Panc1 (cell line): ENCODE measurements around the gene ATP2B2. TPM values are rescaled to one million over a fixed set of nuclear protein-coding genes. Genes with fewer than 3 reads are reported as not detected.

Experiments used
- ATAC-seq: fragments of 200-7000 bp; cut with Tn5 transposase; 2 replicates; pipeline ENCODE4 v1.9.1; 2020; ENCODE audit warnings: mild to moderate bottlenecking, moderate library complexity
- BruUV-seq: library from RNA; stranded (reverse); fragments of 400-500 nt; replicated peaks from 2 replicates; lab custom pipeline; 2021; lab: Mats Ljungman, UMichigan
- CTCF ChIA-PET: fragments of 300-600 bp; sonication (Branson Sonifier 250); formaldehyde crosslinking; loops from one replicate; lab custom pipeline; 2022; ENCODE audit warnings: antibody characterized with exemption; lab: Charles Lee
- POLR2A ChIA-PET: fragments of 300-600 bp; sonication (Branson Sonifier 250); formaldehyde crosslinking; loops from one replicate; lab custom pipeline; 2022; ENCODE audit warnings: antibody characterized with exemption; lab: Charles Lee
- DNase-seq: peaks from one replicate; pipeline ENCODE4 v3.0.0-alpha.2; 2010; ENCODE audit warnings: low read depth, low spot score
- H3K27ac ChIP-seq: 2 replicates; pipeline ENCODE4 v1.5.1; 2011; ENCODE audit warnings: mild to moderate bottlenecking, low read length, inconsistent platforms
- H3K27me3 ChIP-seq: fragments of 200-500 bp; sonication (Bioruptor generic); 2 replicates; pipeline ENCODE4 v1.6.0; 2014; ENCODE audit warnings: low read length, inconsistent platforms; ENCODE audit not compliant: control insufficient read depth, insufficient read depth
- H3K36me3 ChIP-seq: fragments of 200-500 bp; sonication (Bioruptor generic); 2 replicates; pipeline ENCODE4 v1.5.1; 2014; ENCODE audit warnings: inconsistent platforms, mild to moderate bottlenecking, low read length, moderate library complexity; ENCODE audit not compliant: control insufficient read depth, insufficient read depth
- H3K4me1 ChIP-seq: 2 replicates; pipeline ENCODE4 v1.5.1; 2011; ENCODE audit warnings: inconsistent platforms, mild to moderate bottlenecking, low read length, moderate library complexity; ENCODE audit not compliant: control insufficient read depth, insufficient read depth
- H3K4me3 ChIP-seq, 2 experiments: 2 replicates each; pipeline ENCODE4 v1.5.1; 2011 to 2012; ENCODE audit warnings: low read depth in 2 of 2, low read length in 2 of 2, mild to moderate bottlenecking in 2 of 2, inconsistent platforms in 1 of 2, moderate library complexity in 1 of 2
- H3K9me3 ChIP-seq: fragments of 200-500 bp; sonication (Bioruptor generic); 2 replicates; pipeline ENCODE4 v1.5.1; 2014; ENCODE audit warnings: low read depth, mild to moderate bottlenecking, inconsistent platforms, low read length, moderate library complexity; ENCODE audit not compliant: control insufficient read depth, insufficient read depth
- CTCF ChIP-seq: fragments of 450-650 bp; IDR thresholded peaks from 2 replicates; pipeline ENCODE4 v1.5.1; 2017; ENCODE audit warnings: mild to moderate bottlenecking
- POLR2AphosphoS5 ChIP-seq: IDR thresholded peaks from 2 replicates; pipeline ENCODE4 v1.6.1; 2012; ENCODE audit warnings: mild to moderate bottlenecking, low read depth, low read length, moderate library complexity
- REST ChIP-seq, 2 experiments: IDR thresholded peaks; 2 replicates each; pipeline ENCODE4 v1.6.1; 2011 to 2012; ENCODE audit warnings: low read depth in 2 of 2, control low read depth in 1 of 2, low read length in 1 of 2, mild to moderate bottlenecking in 1 of 2, moderate library complexity in 1 of 2; ENCODE audit not compliant: insufficient read depth in 1 of 2
- SIN3A ChIP-seq: IDR thresholded peaks from 2 replicates; pipeline ENCODE4 v1.6.1; 2012; ENCODE audit warnings: low read depth, mild to moderate bottlenecking, low read length, moderate library complexity, borderline replicate concordance; ENCODE audit not compliant: insufficient read depth
- TCF7L2 ChIP-seq: IDR thresholded peaks from 2 replicates; pipeline ENCODE4 v1.6.1; 2011; ENCODE audit warnings: mild to moderate bottlenecking, low read depth, low read length, inconsistent platforms
- in situ Hi-C: cut with HindIII; loops from 2 replicates; pipeline ENCODE4 v1.10.0; 2016; ENCODE audit warnings: low sequenced_read_pairs, low pct_unique_long_range_greater_than_20kb
- intact Hi-C: fragments of 100-400 bp; cut with micrococcal nuclease; formaldehyde crosslinking; loops from one replicate; pipeline ENCODE4 v1.10.0; 2022; ENCODE audit not compliant: unreplicated experiment
- total RNA-seq: library from RNA; stranded (reverse); gene quantifications from one replicate; pipeline ENCODE4 v1.2.1, GENCODE V29; 2021; ENCODE audit not compliant: unreplicated experiment

ATP2B2 gene
- total RNA-seq, 1 experiment from 2014 or later: not detected

GRCh38 chr3:10381336-10381735, 124.0 kb downstream of the ATP2B2 start:
- no peak overlapping the region for H3K27ac ChIP-seq
- intact Hi-C loops (no loop called here), in situ Hi-C loops (no loop called here)
- ATAC-seq (no peak), DNase-seq (no peak)
- no peaks in the 10 kb centered on the region for H3K4me1 ChIP-seq
- BruUV-seq: no TSS peak
- no peaks in the 10 kb centered on the region for H3K27me3 ChIP-seq
- ChIA-PET CTCF (no interaction called here), POLR2A (no interaction called here)
- no peaks in the 10 kb centered on the region for H3K9me3 ChIP-seq
- H3K36me3 ChIP-seq: no peaks in the 10 kb centered on the region
- TF ChIP-seq POLR2AphosphoS5 (no peak), TCF7L2 (no peak), REST (IDR thresholded peaks at IDR 0.05; ENCODE audit: insufficient read depth in 1 of 2, low read depth in 2 of 2, low read length in 1 of 2) (no peak), SIN3A (no peak), CTCF (no peak)
- H3K4me3 ChIP-seq: no peak overlapping the region

- BruUV-seq: no TSS peak
- Histone ChIP-seq H3K4me1 (no peaks in the 10 kb centered on the region), H3K9me3 (no peaks in the 10 kb centered on the region), H3K36me3 (no peaks in the 10 kb centered on the region), H3K27ac (no peak overlapping the region), H3K27me3 (no peaks in the 10 kb centered on the region), H3K4me3 (no peak overlapping the region)
- CTCF ChIA-PET: no interaction called here
- intact Hi-C loops: no loop called here
- POLR2A ChIA-PET: no interaction called here
- no peak for TF ChIP-seq REST (IDR thresholded peaks at IDR 0.05; ENCODE audit: insufficient read depth in 1 of 2, low read depth in 2 of 2, low read length in 1 of 2)
- TF ChIP-seq CTCF: no peak
- no peak for TF ChIP-seq SIN3A
- TF ChIP-seq POLR2AphosphoS5: no peak
- no peak for TF ChIP-seq TCF7L2
- DNase-seq (no peak), ATAC-seq (no peak)
- in situ Hi-C loops: no loop called here
These were observed 124.5 kb downstream of the ATP2B2 start for GRCh38 chr3:10380906-10381305.
